Activated naive CD8-positive, alpha-beta T cell treated with anti-CD3 and anti-CD28 coated beads, Interleukin-2, amount 50 U/mL, for 24 hours (primary cell): ENCODE measurements around the gene SFXN3.
A peak's percentile ranks its signal among the peaks of the same experiment; 100 is the strongest.

Experiments used
- ATAC-seq: fragments of 150-1000 bp; cut with Tn5 transposase; one replicate; pipeline ENCODE4 v1.10.0; 2021
- DNase-seq: peaks from one replicate; pipeline ENCODE4 v3.0.0; 2021
- H3K27ac Mint-ChIP-seq: one replicate; pipeline ENCODE4 v1.8.0; 2021; ENCODE audit warnings: mild to moderate bottlenecking, mixed read lengths
- H3K27me3 Mint-ChIP-seq: one replicate; pipeline ENCODE4 v1.8.0; 2021; ENCODE audit warnings: mixed read lengths
- H3K36me3 Mint-ChIP-seq: one replicate; pipeline ENCODE4 v1.8.0; 2021; ENCODE audit warnings: low read depth, mixed read lengths
- H3K4me1 Mint-ChIP-seq: one replicate; pipeline ENCODE4 v1.8.0; 2021; ENCODE audit warnings: mixed read lengths
- H3K4me3 Mint-ChIP-seq: one replicate; pipeline ENCODE4 v1.8.0; 2021; ENCODE audit warnings: mild to moderate bottlenecking, moderate library complexity, mixed read lengths
- H3K9me3 Mint-ChIP-seq: one replicate; pipeline ENCODE4 v1.8.0; 2021; ENCODE audit warnings: mixed read lengths

SFXN3 gene

DNA sequence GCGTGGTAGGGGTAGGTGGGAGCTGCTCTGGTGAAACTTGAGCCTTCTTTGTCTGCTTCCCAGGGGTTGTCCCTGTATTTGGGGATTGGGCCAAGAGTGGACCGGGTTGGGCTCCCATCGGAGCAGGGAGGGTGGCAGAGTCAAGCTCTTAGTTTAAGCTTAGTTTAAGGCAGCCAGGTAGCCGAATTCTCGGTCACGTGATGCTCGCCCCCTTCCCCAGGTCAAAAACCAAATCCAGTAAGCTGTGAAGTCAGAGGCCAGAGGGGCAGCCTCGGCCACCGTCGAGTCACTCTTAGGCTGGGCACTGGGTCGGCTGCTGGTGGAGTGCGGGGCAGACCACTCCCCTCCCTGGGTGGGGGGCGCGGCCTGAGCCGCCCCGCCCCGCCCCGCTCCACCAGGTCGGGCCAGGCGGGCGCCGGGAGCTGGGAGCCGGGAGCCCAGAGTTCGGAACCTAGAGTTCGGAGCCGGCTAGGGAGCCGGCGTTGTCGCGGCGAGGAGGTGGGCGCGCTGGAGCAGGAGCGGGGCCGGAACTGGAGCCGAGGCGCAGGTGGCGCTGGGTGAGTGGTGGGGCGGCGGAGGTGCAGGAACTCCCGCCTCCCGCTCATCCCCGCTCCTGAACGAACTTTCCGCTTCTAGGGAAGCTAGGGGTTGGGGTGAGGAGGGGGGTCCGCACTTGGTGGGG is 34.2 kb upstream of the SFXN3 start:
- H3K27ac Mint-ChIP-seq = peak overlapping the region; percentile 94
- no peaks in the 10 kb centered on the region for H3K27me3 Mint-ChIP-seq
- peak overlapping the region; percentile 86 for H3K4me3 Mint-ChIP-seq
- H3K4me1 Mint-ChIP-seq = peaks cover 26% of the 10 kb centered on the region
- peak; percentile 55 for DNase-seq
- peak; percentile 15 for ATAC-seq
- H3K36me3 Mint-ChIP-seq = peaks cover 18% of the 10 kb centered on the region
- no peaks in the 10 kb centered on the region for H3K9me3 Mint-ChIP-seq

DNA sequence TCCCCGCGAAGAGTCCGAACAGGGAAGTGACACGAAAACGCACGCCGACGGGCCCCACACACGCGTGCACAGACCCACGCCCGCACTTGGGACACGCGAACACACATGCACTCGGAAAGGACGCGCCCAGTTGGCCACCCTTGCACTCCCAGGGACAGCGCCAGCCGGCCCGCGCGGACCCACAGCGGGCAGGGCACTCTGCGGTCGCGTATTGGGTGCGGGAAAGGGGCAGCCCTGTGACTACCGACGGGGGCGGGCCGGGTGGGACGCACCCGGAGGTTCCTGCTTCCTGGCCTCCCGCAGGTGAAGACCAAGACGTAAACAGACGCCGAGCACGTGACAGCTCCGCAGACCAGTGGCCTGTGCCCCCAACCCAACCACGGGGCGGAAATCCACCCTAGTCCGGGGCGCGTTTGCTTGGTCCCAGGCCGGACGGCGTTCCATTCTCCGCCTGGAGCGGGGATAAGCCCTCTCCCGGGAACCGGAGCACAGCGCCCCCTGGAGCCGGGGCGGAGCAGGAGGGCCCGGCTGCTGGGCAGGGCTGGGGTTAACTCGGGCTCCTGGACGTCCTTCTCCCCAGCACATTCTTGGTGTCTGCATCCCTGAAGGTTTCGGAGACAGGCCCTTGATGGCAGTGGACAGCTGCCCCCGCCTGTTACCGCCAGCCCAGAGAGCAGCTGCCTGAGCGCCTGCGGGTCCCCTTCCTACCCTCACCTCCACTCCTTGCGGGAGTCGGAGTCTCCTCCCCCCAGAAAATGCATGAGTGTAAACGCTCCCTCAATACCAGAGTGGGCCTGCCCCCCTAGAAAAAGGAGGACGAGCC is 33.5 kb upstream of the SFXN3 start:
- peak; percentile 84 for DNase-seq
- Mint-ChIP-seq H3K4me3 (peak overlapping the region; percentile 86), H3K36me3 (peaks cover 16% of the 10 kb centered on the region), H3K27me3 (no peaks in the 10 kb centered on the region), H3K9me3 (no peaks in the 10 kb centered on the region), H3K4me1 (peaks cover 26% of the 10 kb centered on the region), H3K27ac (peak overlapping the region; percentile 94)
- ATAC-seq = peak; percentile 56

DNA sequence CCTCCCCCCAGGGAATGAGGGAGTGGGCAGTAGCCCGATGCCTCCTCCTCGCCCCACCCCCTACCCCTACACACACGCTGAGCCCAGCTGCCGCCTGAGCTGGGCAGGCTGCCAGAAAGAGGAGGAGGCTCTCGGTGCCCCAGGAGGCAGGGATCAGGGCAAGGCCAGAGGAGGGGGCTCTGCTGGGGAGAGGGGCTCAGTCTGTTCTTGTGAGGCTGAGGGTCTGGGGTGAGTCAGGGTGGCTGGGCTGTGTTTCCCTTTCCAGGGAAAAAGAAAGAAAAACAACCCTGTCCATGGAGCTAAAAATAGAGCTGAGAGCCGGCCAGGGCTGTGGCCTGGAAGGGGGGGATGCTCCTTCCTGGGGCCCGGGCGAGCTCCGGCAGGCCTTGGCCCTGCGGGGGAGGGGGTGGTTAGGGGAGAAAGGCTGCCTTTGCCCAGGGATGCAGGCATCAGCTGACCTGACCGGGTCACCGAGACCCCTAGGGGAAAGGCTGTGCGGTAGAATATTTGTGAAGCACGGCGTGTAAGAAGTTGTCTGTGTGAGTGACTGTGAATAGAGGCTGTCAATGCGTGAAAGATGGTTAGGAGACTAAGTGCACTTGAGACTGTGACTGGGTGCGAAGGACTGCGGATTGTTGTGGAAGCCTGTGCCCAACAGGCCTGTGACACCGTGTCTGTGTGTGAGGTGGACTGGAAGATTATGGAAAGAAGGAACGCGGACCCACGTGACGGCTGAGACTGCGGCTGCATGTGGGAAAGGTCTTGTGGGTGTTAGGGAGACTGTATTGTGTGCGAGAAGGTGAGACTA is 32.6 kb upstream of the SFXN3 start:
- ATAC-seq = peak; percentile 25
- H3K4me1 Mint-ChIP-seq = peaks cover 26% of the 10 kb centered on the region
- H3K4me3 Mint-ChIP-seq = peak overlapping the region; percentile 86
- no peaks in the 10 kb centered on the region for H3K9me3 Mint-ChIP-seq
- H3K36me3 Mint-ChIP-seq = peaks cover 12% of the 10 kb centered on the region
- peak overlapping the region; percentile 94 for H3K27ac Mint-ChIP-seq
- peak; percentile 75 for DNase-seq
- no peaks in the 10 kb centered on the region for H3K27me3 Mint-ChIP-seq

DNA sequence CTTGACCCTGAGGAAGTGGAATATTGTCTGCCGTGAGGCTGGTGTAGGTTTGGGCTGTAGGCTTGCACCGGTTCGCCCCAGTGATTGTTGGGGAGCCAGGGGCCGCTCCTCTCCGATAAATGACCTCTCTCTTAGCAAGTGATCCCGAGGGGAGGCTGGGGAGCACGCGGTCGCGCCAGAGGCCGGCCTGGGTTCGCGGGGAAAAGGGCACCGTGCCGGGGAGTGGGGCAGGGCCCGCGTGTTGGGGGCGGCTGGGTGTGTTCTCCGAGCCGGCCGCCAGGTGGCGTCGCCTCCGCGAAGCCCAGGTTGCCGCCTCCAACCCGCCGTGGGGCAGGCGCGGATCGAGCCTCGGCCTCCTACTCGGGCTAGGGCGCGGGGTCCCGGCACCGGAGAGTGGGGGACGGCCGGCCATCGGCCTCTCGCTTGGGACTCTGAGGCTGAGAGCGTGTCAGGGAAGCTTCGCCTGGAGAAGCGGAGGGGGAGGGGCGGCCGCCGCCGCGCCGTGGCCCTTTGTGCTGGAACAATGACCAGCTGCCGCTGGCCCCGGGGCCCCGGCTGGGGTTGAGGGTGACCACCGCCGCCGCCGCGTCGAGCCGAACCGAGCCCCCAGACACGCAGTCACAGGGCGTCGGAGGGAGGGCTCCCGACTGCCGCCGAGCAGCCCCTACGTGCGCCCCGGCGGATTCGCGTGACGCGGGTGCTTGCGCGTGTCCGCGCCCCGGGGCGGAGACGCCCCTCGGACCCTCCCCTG is 31.9 kb upstream of the SFXN3 start:
- peaks cover 26% of the 10 kb centered on the region for H3K4me1 Mint-ChIP-seq
- no peaks in the 10 kb centered on the region for H3K27me3 Mint-ChIP-seq
- DNase-seq = peak; percentile 83

DNA sequence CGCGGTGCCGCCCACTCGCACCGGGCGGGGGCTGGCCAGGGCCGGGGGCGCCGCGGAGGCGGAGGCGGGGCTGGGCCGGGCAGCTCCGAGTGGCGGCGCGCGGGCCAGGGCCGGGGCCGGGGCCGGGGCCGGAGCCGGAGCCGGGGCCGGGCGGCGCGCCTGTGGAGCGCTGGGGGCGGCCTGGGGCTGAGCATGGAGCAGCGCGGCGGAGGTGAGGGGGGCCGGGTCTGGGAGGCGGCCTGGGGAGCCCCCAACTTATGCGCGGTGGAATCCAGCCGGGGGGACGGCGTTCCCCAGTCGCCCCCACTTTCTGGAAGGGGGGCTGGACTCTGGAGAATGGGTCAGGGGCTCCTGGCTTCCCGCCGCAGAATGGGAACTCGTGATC is 31.3 kb upstream of the SFXN3 start, which contains the start of gene LZTS2:
Gene LZTS2 (plus strand): TSS at position 67 of the 385 bp plus-strand sequence. CDS start 2,731 bp downstream, outside the sequence.
- Mint-ChIP-seq H3K4me1 (peaks cover 26% of the 10 kb centered on the region), H3K9me3 (no peaks in the 10 kb centered on the region), H3K27ac (peak within 1 kb of the TSS; percentile 94), H3K36me3 (peaks cover 1% of the 10 kb centered on the region), H3K27me3 (no peaks in the 10 kb centered on the region), H3K4me3 (peak within 1 kb of the TSS; percentile 86)
- ATAC-seq (no peak), DNase-seq (no peak)

More for the DNA sequence above, 31.9 kb upstream of the SFXN3 start:
- ATAC-seq = peak; percentile 58
- Mint-ChIP-seq H3K9me3 (no peaks in the 10 kb centered on the region), H3K36me3 (peaks cover 7% of the 10 kb centered on the region), H3K27ac (peak overlapping the region; percentile 94), H3K4me3 (peak overlapping the region; percentile 86)

DNA sequence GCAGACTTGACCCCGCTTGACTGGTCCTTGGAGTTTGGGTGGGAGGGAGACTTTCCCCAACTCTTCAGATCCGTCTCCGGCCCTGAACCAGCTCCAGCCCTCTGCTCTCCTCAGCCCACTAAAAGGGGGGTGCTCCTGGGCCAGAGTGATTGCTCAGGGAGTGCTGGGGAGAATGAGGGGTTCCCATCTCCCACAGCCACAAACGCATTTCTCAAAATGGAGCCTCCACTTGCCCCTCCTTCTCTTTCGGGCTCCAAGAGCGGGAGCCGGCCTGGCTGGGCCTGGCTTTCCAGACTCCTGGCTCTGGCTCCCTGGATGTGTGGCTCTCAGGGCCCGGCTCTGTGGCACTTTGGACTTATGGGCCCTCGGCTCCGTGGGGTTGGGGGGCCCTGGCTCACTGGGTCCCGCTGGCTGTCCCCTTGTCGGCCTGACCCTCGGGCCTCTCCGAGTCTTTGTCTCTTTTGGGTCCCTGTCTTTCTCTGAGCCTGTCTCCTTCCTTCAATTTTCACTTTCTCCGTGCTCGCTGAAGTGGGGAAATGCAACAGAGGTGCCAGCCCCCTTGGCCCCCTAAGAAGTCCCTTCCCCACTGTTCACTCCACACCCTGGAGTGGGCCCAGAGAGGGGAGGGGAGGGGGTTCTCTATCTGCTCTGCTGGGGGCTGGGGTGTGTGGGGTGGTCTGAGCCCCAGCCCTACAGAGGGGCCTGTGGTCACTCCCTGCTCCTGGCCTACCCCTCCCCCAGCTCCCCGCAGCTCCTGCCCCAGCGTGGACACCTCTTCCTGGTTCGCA is 30.7 kb upstream of the SFXN3 start:
- DNase-seq (no peak), ATAC-seq (no peak)
- peak overlapping the region; percentile 70 for H3K4me3 Mint-ChIP-seq
- H3K36me3 Mint-ChIP-seq = no peaks in the 10 kb centered on the region
- H3K4me1 Mint-ChIP-seq = peaks cover 26% of the 10 kb centered on the region
- no peak overlapping the region for H3K27ac Mint-ChIP-seq
- H3K27me3 Mint-ChIP-seq = no peaks in the 10 kb centered on the region
- no peaks in the 10 kb centered on the region for H3K9me3 Mint-ChIP-seq

DNA sequence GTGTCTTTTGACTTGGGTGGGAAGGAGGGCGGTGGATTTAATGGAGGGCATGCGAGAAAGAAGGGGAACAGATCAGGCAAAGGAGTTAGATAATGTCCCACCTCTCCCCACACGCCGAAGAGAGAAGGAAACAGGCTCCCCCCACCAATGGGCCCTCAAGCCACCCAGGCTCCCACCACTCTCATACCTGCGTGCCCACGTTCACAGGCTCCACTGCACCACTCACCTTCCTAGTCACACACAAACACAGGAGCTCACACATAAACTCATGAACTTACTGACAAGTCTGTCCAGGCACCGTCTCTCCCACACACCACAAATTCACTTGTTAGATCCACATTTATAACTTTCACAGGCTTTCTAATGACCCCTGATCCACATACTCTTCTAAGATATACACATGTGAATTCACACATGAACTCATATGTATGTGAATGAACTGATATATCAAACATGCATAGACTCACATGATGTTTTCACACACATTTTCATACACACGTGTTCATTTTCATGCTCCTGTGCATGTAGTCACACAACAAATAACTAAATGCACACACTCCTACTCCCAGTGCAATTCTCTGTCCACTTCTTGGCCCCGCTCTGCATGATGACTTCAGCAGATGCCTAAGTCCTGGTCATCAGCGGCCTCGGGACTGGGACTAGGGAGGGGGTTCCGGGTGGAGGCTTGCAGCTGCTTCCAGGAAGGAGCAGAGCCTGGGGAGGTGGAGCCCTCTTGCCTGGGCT is 29.9 kb upstream of the SFXN3 start:
- no peaks in the 10 kb centered on the region for H3K36me3 Mint-ChIP-seq
- H3K27ac Mint-ChIP-seq = peak overlapping the region; percentile 63
- no peak for ATAC-seq
- H3K27me3 Mint-ChIP-seq = no peaks in the 10 kb centered on the region
- no peaks in the 10 kb centered on the region for H3K9me3 Mint-ChIP-seq
- peak overlapping the region; percentile 50 for H3K4me3 Mint-ChIP-seq
- no peak for DNase-seq
- peaks cover 24% of the 10 kb centered on the region for H3K4me1 Mint-ChIP-seq

DNA sequence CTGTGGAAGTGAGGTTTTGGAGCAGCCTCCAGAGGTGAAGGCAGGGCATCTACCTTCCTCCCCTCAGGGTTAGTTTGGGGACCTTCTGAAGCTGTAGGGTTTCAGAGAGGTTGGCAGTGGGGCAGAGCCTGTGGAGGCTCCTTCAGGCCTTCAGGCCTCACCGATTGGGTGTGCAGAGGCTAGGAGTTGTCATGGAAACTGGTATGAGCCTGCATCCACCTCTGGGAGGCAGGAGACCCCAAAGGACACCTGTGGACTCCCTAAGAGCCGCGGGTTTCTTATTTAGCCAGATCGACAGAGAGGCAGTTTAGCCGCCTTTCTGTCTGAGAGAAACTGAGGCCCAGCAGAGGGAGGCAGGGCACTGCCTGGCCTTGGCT is 29.4 kb upstream of the SFXN3 start:
- ATAC-seq (no peak), DNase-seq (no peak)
- Mint-ChIP-seq H3K4me1 (peaks cover 19% of the 10 kb centered on the region), H3K4me3 (no peak overlapping the region), H3K9me3 (no peaks in the 10 kb centered on the region), H3K36me3 (no peaks in the 10 kb centered on the region), H3K27ac (no peak overlapping the region), H3K27me3 (no peaks in the 10 kb centered on the region)

DNA sequence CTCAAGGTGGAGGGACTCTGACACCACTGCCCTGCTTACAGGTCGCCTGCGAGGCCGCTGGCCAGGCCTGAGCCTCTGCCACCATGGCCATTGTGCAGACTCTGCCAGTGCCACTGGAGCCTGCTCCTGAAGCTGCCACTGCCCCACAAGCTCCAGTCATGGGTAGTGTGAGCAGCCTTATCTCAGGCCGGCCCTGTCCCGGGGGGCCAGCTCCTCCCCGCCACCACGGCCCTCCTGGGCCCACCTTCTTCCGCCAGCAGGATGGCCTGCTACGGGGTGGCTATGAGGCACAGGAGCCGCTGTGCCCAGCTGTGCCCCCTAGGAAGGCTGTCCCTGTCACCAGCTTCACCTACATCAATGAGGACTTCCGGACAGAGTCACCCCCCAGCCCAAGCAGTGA is 28.6 kb upstream of the SFXN3 start:
- Mint-ChIP-seq H3K4me1 (peaks cover 16% of the 10 kb centered on the region), H3K27me3 (no peaks in the 10 kb centered on the region), H3K27ac (no peak overlapping the region), H3K4me3 (no peak overlapping the region), H3K36me3 (no peaks in the 10 kb centered on the region), H3K9me3 (no peaks in the 10 kb centered on the region)
- DNase-seq (no peak), ATAC-seq (no peak)

DNA sequence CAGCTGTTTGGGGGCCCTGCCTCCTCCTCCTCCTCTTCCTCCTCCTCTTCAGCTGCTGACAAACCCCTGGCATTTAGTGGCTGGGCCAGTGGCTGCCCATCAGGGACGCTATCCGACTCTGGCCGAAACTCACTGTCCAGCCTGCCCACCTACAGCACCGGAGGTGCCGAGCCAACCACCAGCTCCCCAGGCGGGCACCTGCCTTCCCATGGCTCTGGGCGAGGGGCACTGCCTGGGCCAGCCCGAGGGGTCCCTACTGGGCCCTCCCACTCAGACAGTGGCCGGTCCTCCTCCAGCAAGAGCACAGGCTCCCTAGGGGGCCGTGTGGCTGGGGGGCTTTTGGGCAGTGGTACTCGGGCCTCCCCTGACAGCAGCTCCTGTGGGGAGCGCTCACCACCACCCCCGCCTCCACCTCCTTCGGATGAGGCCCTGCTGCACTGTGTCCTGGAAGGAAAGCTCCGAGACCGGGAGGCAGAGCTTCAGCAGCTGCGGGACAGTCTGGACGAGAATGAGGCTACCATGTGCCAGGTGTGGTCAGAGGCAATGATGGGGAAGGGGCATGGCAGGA is 27.3 kb upstream of the SFXN3 start:
- H3K27ac Mint-ChIP-seq = no peak overlapping the region
- H3K4me3 Mint-ChIP-seq = no peak overlapping the region
- DNase-seq (no peak), ATAC-seq (no peak)
- peaks cover 8% of the 10 kb centered on the region for H3K4me1 Mint-ChIP-seq
- no peaks in the 10 kb centered on the region for H3K36me3 Mint-ChIP-seq
- no peaks in the 10 kb centered on the region for H3K27me3 Mint-ChIP-seq
- no peaks in the 10 kb centered on the region for H3K9me3 Mint-ChIP-seq

DNA sequence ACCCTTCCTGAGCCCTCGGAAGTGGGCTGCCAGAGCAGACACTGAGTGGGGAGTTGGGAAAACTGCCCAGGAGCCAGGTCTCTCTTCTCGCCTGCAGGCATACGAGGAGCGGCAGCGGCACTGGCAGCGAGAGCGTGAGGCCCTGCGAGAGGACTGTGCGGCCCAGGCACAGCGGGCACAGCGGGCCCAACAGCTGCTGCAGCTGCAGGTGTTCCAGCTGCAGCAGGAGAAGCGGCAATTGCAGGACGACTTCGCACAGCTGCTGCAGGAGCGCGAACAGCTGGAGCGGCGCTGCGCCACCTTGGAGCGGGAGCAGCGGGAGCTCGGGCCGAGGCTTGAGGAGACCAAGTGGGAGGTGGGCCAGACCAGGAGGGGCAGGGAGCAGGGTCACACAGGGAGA is 25.7 kb upstream of the SFXN3 start:
- ATAC-seq (no peak), DNase-seq (no peak)
- Mint-ChIP-seq H3K9me3 (no peaks in the 10 kb centered on the region), H3K4me3 (no peak overlapping the region), H3K27ac (no peak overlapping the region), H3K4me1 (peaks cover 5% of the 10 kb centered on the region), H3K27me3 (no peaks in the 10 kb centered on the region), H3K36me3 (no peaks in the 10 kb centered on the region)

DNA sequence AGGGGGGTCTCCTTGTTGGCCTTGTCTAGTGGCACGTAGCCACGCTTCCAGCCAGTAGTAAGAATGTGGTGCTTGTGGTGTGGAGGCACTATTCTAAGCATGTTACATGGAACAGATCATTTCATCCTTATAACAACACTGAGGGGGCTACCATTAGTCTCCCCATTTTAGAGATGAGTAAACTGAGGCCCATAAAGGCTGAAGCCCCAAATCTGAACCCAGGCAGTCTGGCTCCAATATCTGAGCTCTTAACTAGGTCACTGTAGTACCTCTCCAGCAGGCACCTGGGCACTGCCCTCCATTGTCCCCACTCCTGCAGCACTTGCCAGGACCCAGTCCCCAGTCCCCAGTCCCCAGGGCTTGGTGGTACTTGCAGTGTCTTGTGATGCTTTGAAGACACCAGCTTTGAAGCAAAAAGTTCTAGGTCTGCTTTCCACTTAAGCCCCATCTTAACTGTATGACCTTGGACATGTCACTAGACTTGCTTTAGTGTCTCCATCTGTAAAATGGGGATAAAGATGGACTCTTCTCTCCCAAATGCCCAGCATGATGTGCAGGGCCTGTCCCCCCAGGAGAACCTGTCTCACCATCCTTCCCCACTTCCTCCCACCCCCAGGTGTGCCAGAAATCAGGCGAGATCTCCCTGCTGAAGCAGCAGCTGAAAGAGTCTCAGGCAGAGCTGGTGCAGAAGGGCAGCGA is 25.0 kb upstream of the SFXN3 start:
- Mint-ChIP-seq H3K9me3 (no peaks in the 10 kb centered on the region), H3K27me3 (no peaks in the 10 kb centered on the region), H3K36me3 (no peaks in the 10 kb centered on the region), H3K27ac (no peak overlapping the region), H3K4me3 (no peak overlapping the region), H3K4me1 (peaks cover 2% of the 10 kb centered on the region)
- no peak for ATAC-seq
- DNase-seq = no peak
